Mesenteric fat pad (tissue), 1 donor: ENCODE results near the gene GGT7. TPM values are rescaled to one million over a fixed set of nuclear protein-coding genes. Genes with fewer than 3 reads are reported as not detected.

Experiments used
- DNase-seq: peaks from one replicate; pipeline ENCODE4 v3.0.0-alpha.2; 2020; ENCODE audit warnings: low spot score
- total RNA-seq: library from RNA; stranded (reverse); fragmentation: NEBNext Ultra II Directional; extraction: Animal tissue kit (Norgen Biotek cat#: 25700); gene quantifications from one replicate; pipeline ENCODE4 v1.2.1, GENCODE V29; 2021
- donor health status: DM: yes; HTN: yes; CAD: no.

Gene GGT7
- total RNA-seq, 1 donor from 2014 or later, result 15.6 TPM

- no peak for DNase-seq
Observed at GRCh38 chr20:34883087-34883688, 10.5 kb upstream of the GGT7 start.

GRCh38 chr20:34881689-34882088 lies 9.0 kb upstream of the GGT7 start:
- no peak for DNase-seq

- DNase-seq, result peak; percentile 47
Observed at GRCh38 chr20:34880971-34881370, 8.3 kb upstream of the GGT7 start.

GRCh38 chr20:34880215-34880850 lies 7.7 kb upstream of the GGT7 start:
- DNase-seq, result peak; percentile 47

GRCh38 chr20:34876406-34877282 lies 4.0 kb upstream of the GGT7 start, which contains the start of gene ACSS2:
TSS of gene ACSS2 (plus strand) at chr20:34876612. CDS start at chr20:34876646, 34 bp downstream.
- peak; percentile 99 for DNase-seq

GRCh38 chr20:34875642-34876405 lies 3.2 kb upstream of the GGT7 start:
- no peak for DNase-seq

- DNase-seq, result peak; percentile 89
Observed at GRCh38 chr20:34874094-34874654, 1.5 kb upstream of the GGT7 start.

DNA sequence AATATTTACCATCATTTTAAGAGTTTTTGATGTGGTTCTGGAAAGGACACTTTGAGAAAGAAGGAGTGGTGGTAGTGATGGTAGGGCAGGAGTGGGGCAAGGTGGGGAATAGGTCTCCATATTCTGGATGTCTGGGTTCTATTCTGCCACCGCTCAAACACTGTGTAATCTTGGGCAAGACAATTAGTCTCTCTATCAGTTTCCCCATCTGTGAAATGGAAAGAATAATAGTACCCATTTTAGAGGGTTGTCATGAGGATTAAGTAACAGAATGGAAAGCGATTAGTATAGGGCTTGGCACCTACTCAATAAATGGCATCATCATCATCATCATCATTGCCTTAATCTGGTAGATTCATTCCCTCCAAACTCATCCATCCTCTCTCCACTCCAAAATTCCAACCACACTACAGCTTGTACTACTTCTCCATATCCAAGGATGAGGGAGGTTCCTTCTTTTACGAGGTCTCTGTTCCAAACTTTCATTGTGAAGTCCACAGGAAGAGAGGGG lies 982 bp upstream of the GGT7 start:
- DNase-seq, result peak; percentile 9

- DNase-seq, result peak; percentile 35
Observed at GRCh38 chr20:34871966-34872621, 562 bp downstream of the GGT7 start.

GRCh38 chr20:34871320-34871926 lies 1.2 kb downstream of the GGT7 start:
- peak; percentile 74 for DNase-seq

DNA sequence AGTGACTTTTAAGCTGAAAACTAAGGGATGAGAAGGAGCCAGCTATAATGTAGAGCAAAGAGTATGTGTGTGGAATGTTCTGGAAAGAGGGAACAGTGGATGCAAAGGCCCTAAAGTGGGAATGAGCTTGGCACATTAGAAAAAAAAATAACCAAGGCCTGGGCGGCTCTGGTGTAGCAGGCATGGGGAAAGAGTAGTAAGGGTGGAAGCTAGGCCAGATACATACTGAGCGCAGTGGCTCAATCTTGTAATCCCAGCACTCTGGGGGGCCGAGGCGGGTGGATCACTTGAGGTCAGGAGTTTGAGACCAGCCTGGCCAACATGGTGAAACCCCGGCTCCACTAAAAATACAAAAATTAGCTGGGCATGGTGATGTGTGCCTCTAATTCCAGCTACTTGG lies 8.4 kb downstream of the GGT7 start:
- peak; percentile 18 for DNase-seq

DNA sequence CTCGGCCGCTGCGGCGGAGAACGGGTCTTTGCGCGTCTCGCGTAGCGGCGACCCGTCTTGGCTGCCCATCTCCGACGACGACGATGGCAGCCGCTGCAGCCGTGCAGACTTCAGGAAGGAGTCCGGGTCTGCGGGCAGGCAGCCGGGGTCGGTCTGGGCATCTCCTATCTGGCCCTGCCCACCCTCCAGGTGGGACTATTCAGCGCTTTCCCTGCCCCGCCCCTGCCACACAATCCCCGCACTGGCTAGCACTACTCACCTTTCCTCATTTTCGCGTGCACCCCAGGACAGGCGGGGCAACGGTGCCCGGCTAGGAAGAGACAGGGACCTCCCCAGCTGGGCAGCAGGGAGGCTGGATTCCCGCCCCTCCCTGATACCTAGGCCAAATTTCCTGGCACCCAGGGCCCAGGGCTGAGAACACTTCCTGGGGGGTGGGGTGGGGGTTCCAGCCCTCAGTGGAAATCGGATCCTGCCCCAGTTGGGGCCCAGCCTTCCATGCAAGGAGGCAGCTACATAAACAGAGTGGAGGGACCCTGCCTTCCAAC lies 9.2 kb downstream of the GGT7 start:
- peak; percentile 81 for DNase-seq

GRCh38 chr20:34862724-34863123 lies 9.9 kb downstream of the GGT7 start:
- DNase-seq, result peak; percentile 62

DNA sequence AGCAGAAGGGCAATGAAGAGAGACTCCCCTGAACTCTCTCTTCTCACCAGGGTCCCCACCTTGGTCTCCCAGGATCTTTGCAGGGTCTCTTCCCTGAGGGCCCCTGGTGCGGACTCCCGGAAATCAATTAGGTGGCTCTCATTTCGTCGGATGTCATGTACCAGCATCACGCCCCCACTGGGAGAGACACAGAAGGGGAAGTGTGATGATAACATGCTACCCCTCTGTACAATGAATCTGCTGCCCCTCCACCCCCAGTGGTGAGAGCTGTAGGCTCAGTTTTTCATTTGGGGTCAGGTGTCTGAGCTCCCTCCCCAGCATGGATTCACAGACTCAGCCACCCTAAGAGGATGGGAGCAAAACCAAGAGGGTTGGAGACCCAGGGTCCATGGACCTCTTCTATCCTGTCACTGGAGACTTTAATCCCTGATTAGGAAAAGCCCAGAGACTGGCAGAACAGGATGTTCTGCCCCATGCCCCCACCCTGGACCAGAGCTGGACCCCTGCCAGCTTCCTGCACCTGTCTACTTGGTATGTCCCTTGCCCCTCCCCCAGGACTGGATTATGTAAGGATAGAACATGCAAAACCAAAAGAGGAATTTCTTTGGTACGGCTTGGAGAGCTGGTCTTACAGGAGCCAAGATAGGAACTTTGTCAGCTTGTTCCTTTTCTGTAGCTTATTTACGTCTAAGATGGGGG lies 11.1 kb downstream of the GGT7 start:
- DNase-seq, result peak; percentile 59

- peak; percentile 80 for DNase-seq
Observed at GRCh38 chr20:34859826-34860545, 12.7 kb downstream of the GGT7 start.

GRCh38 chr20:34859367-34859766 lies 13.3 kb downstream of the GGT7 start:
- DNase-seq, result peak; percentile 82

DNA sequence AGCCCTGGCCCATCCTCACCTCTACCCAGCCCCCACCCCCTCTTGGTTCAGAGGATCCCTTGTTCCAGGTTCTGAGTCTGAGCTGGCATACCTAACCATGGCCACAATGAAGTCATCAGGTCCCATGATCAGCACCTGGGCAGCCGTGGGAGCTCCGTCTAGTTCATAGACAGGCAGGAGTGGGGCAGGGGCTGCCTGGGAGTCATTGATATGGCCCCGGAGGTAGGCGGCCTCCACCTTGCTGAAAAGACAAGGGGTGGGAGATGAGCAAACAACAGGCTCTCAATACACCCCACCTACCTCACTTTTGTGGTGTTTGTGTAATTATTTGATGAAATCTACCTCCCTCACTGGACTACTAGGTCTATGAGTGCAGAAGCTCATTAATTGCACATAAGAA lies 20.4 kb downstream of the GGT7 start:
- peak; percentile 68 for DNase-seq

- peak; percentile 68 for DNase-seq
Observed at GRCh38 chr20:34850969-34851368, 21.7 kb downstream of the GGT7 start.
